HG03558 (cell line): ENCODE results near the gene ZNF845.
"Not testable (repeated sequence)": the region's sequence is repeated elsewhere in the genome, so short reads cannot be mapped to it uniquely, and the experiment has no call there.

Experiments used
- ATAC-seq: cut with Tn5 transposase; IDR thresholded peaks from one replicate; pipeline ENCODE4 v1.9.1; 2021; ENCODE audit warnings: moderate number of reproducible peaks; ENCODE audit not compliant: unreplicated experiment; ENCODE audit errors: extremely low read depth

The ZNF845 gene

GRCh38 chr19:53333463-53334449 lies at the start of gene ZNF845:
TSS of gene ZNF845 (plus strand) at chr19:53333749. CDS start at chr19:53341308, 7,559 bp downstream.
- peak; percentile 86 for ATAC-seq

GRCh38 chr19:53285087-53285486 lies 48.5 kb upstream of the ZNF845 start:
- ATAC-seq = no peak

- ATAC-seq = no peak
These were observed 42.6 kb upstream of the ZNF845 start for GRCh38 chr19:53290758-53291549.

GRCh38 chr19:53294786-53295441 lies 38.6 kb upstream of the ZNF845 start:
- ATAC-seq = no peak

GRCh38 chr19:53301341-53301740 lies 32.2 kb upstream of the ZNF845 start:
- not testable (repeated sequence) for ATAC-seq

- ATAC-seq = no peak
These were observed 25.2 kb upstream of the ZNF845 start for GRCh38 chr19:53308339-53308811.

DNA sequence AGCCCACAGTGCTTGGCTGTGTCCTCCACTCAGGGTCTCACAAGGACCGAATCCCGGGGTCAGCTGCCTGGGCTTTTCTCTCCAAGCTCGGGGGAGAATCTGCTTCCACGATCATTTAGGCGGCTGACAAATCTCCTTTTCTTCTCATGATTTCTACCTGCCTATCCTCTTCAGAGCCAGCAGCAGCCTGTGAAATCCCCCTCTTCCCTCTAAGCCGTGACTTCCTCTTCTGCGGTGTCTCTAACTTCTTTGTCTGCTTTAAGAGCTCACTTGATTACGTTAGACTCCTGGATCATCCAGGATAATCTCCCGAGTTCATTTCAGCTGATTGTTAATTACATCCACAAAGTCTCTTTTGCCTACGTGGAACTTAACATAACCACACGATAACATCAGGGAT lies 22.5 kb upstream of the ZNF845 start:
- ATAC-seq = no peak

DNA sequence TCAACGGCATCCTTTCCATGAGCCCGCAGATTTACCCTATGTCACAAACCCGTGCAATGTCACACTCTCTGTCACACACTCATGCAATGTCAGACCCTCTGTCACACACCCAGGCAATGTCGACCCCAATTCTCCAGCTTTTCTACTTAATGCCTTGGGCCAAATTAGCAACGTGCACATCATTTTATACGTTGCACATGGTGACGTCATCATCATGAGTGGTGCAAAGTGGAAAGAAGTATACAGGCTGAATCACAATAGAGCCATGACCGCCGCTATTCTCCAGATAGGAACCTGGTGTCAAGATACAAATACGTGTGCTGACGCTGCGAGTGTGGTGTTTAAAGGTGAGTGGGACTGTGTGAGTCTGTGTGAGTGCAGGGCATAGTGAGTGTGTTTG lies 21.7 kb upstream of the ZNF845 start:
- no peak for ATAC-seq

DNA sequence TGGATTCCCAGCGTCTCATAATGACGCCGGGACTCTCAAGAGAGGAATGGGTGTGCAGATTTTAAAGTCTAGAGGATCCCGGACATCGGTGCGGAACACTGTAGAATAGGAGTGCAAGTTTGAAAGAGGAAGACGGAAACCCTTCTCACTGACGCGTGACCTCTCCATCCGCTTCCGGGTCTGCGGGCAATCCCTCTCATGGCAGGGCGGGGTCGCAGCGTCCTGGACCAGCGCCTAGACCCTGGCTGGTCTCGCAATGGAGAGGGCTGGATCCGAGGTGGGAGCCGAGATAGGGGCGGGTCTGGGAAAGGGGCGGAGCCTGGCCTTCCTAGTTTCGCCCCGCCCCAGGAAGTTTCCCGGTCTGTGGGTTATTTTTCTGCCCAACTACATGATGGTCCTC lies 4.6 kb upstream of the ZNF845 start:
- no peak for ATAC-seq

- no peak for ATAC-seq
These were observed 1.1 kb upstream of the ZNF845 start for GRCh38 chr19:53332484-53332883.

DNA sequence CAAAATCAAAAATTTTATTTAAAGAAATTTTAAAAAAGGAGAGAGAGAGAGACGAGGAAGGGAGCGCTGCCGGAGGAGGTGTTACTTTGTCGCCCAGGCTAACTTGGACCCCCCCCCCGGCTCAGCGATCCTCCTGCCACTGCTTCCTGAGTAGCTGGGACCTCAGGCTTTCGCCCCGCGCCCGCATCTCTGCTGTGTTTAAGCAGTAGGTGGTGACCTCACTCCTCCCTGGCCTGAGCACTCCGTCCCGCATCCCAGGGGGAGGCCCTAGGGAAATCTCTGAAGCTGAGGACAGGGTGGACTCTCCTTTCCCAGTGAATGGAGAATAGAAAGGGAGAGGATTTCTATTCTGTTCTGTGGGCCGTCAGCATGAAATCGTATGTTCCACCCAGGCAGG lies 485 bp upstream of the ZNF845 start:
- no peak for ATAC-seq

GRCh38 chr19:53344403-53344802 lies 10.9 kb downstream of the ZNF845 start:
- not testable (repeated sequence) for ATAC-seq

- no peak for ATAC-seq
These were observed 22.2 kb downstream of the ZNF845 start for GRCh38 chr19:53355739-53356138.

DNA sequence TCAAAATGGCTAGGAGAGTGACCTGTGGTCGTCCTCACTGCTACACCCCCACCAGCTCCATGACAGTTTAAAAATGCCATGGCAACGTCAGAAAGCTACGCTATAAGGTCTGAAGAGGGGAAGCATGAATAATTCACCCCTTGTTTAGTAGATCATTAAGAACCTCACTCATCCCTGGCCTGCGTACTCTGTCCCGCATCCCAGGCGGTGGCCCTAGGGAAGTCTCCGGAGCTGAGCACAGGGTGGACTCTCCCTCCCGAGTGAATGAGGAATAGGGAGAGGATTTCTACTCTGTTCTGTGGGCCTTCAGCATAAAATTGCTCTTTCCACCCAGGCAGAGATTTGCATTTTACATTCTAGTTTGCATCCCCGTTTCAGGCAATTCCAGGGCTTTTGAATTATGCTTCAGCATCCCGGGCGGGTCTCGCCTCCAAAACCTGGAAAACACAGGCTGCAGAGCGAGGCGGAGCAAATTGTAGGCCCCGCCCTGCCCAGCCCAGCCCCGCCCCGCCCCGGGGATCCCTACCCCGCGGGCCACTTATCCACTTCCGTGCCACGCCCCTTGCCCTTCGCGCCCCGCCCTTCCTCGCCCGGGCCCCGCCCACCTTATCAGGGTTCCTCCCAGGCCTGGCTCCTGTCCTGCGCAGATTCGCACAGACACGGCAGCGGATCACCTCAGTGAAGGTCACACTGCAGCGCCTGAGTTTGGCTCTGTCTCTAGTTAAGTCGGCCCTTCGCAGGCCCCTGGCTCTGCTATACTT lies 24.5 kb downstream of the ZNF845 start:
- ATAC-seq = no peak

- not testable (repeated sequence) for ATAC-seq
These were observed 26.5 kb downstream of the ZNF845 start for GRCh38 chr19:53360056-53360455.

DNA sequence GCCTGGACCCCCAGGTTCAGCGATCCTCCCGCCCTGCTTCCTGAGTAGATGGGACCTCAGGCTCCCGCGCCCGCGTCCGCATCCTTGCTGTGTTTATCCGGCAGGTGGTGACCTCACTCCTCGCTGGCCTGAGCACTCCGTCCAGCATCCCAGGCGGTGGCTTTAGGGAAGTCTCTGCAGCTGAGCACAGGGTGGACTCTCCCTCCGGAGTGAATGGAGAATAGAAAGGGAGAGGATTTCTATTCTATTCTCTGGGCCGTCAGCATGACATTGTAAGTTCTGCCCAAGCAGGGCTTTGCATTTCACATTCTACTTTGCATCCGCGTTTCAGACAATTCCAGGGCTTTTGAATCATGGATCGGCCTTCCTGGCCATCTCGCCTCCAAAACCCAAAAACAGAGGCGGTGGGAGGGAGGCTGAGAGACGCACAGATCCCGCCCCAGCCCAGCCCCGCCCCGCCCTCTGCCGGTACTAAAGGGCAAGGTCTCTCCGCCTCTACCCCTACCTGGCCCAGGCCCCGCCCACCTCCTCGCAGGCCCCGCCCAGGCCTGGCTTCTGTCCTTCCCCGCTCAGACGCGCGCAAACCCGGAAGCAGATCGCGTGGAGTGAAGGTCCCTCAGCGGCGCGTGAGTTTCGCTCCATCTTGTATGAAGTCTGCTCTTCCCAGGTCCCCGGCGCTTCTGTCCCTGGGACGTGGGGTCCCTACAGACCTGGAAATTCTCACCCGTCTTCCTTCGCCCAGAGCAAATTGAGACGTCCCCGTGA lies 31.8 kb downstream of the ZNF845 start, which contains the start of gene ZNF525:
Gene ZNF525 (plus strand): TSS at position 572 of the 765 bp plus-strand sequence. CDS start 6,577 bp downstream, outside the sequence.
- ATAC-seq = peak; percentile 85

- ATAC-seq = no peak
These were observed 32.4 kb downstream of the ZNF845 start for GRCh38 chr19:53365899-53366493.

GRCh38 chr19:53372196-53372595 lies 38.6 kb downstream of the ZNF845 start:
- no peak for ATAC-seq
